Parathyroid adenoma (tissue), 2 donors: ENCODE results near the gene ST6GAL1.
A peak's percentile ranks its signal among the peaks of the same experiment; 100 is the strongest.
"Not testable (repeated sequence)": the region's sequence is repeated elsewhere in the genome, so short reads cannot be mapped to it uniquely, and the experiment has no call there.

Source experiments
- H2AFZ ChIP-seq: fragments of 300-600 bp; sonication (generic); one replicate; pipeline ENCODE4 v1.7.0; 2017; ENCODE audit warnings: antibody characterized with exemption, mild to moderate bottlenecking
- H3K27ac ChIP-seq: fragments of 300-600 bp; sonication (generic); one replicate; pipeline ENCODE4 v1.7.0; 2017
- H3K27me3 ChIP-seq: fragments of 300-600 bp; sonication (generic); one replicate; pipeline ENCODE4 v1.7.0; 2017; ENCODE audit warnings: low read length; ENCODE audit not compliant: control insufficient read depth, insufficient read depth
- H3K36me3 ChIP-seq: fragments of 300-600 bp; sonication (generic); one replicate; pipeline ENCODE4 v1.7.0; 2017; ENCODE audit warnings: low read length; ENCODE audit not compliant: control insufficient read depth, insufficient read depth
- H3K4me1 ChIP-seq: fragments of 300-600 bp; sonication (generic); one replicate; pipeline ENCODE4 v1.7.0; 2017; ENCODE audit warnings: control low read depth
- H3K4me2 ChIP-seq: fragments of 300-600 bp; sonication (generic); one replicate; pipeline ENCODE4 v1.7.0; 2017; ENCODE audit warnings: low read length
- H3K4me3 ChIP-seq: fragments of 300-600 bp; sonication (generic); one replicate; pipeline ENCODE4 v1.7.0; 2017; ENCODE audit warnings: low read depth, low read length
- H3K79me2 ChIP-seq: fragments of 300-600 bp; sonication (generic); one replicate; pipeline ENCODE4 v1.7.0; 2017; ENCODE audit warnings: control low read depth
- H3K9ac ChIP-seq: fragments of 300-600 bp; sonication (generic); one replicate; pipeline ENCODE4 v1.7.0; 2017; ENCODE audit warnings: mild to moderate bottlenecking
- H3K9me3 ChIP-seq: fragments of 300-600 bp; sonication (generic); one replicate; pipeline ENCODE4 v1.7.0; 2017; ENCODE audit warnings: low read length; ENCODE audit not compliant: control insufficient read depth
- TF ChIP-seq, protein P1 (sequence below): fragments of 300-600 bp; sonication (generic); IDR thresholded peaks from one replicate; pipeline ENCODE4 v1.7.0; 2017; ENCODE audit warnings: antibody characterized with exemption, mild to moderate bottlenecking
- donor health status: primary hyperparathyroidism.

Gene ST6GAL1

GRCh38 chr3:186963636-186964035, 33.3 kb downstream of the ST6GAL1 start:
- TF ChIP-seq, protein P1, sequence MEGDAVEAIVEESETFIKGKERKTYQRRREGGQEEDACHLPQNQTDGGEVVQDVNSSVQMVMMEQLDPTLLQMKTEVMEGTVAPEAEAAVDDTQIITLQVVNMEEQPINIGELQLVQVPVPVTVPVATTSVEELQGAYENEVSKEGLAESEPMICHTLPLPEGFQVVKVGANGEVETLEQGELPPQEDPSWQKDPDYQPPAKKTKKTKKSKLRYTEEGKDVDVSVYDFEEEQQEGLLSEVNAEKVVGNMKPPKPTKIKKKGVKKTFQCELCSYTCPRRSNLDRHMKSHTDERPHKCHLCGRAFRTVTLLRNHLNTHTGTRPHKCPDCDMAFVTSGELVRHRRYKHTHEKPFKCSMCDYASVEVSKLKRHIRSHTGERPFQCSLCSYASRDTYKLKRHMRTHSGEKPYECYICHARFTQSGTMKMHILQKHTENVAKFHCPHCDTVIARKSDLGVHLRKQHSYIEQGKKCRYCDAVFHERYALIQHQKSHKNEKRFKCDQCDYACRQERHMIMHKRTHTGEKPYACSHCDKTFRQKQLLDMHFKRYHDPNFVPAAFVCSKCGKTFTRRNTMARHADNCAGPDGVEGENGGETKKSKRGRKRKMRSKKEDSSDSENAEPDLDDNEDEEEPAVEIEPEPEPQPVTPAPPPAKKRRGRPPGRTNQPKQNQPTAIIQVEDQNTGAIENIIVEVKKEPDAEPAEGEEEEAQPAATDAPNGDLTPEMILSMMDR: no peak
- H3K4me2 ChIP-seq: no peak overlapping the region
- H3K9me3 ChIP-seq: no peaks in the 10 kb centered on the region
- H3K9ac ChIP-seq: no peak overlapping the region
- H3K4me1 ChIP-seq: peaks cover 17% of the 10 kb centered on the region
- H2AFZ ChIP-seq: no peak overlapping the region
- no peak overlapping the region for H3K4me3 ChIP-seq
- H3K36me3 ChIP-seq: no peaks in the 10 kb centered on the region
- H3K27me3 ChIP-seq: no peaks in the 10 kb centered on the region
- H3K27ac ChIP-seq: no peak overlapping the region
- no peaks in the 10 kb centered on the region for H3K79me2 ChIP-seq

DNA sequence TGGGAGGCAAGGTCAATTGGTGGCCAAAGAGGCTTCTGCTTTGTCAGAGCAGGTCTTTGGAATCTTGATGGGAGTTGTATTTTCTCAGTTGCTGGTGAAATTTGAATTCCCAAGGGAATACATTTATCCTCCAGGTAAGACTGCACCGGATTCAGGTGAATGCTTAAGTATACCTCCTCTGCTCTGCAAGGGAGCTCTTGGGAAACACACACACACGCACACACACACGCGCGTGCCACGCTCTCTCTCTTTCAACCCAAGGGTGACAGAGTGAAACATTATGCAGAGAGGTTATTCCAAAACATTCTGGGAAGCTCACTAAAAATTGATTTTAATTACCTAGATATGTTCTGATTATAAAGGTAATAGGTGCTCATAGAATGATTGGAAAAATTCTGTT, 33.7 kb downstream of the ST6GAL1 start:
- TF ChIP-seq, protein P1: no peak
- peak overlapping the region; percentile 20 for H3K4me2 ChIP-seq
- no peaks in the 10 kb centered on the region for H3K79me2 ChIP-seq
- no peaks in the 10 kb centered on the region for H3K36me3 ChIP-seq
- no peak overlapping the region for H3K27ac ChIP-seq
- H3K9ac ChIP-seq: no peak overlapping the region
- H3K9me3 ChIP-seq: no peaks in the 10 kb centered on the region
- peaks cover 17% of the 10 kb centered on the region for H3K4me1 ChIP-seq
- H3K27me3 ChIP-seq: no peaks in the 10 kb centered on the region
- no peak overlapping the region for H2AFZ ChIP-seq
- no peak overlapping the region for H3K4me3 ChIP-seq

- H3K27ac ChIP-seq: peak overlapping the region; percentile 48
- H2AFZ ChIP-seq: peak overlapping the region; percentile 31
- H3K4me2 ChIP-seq: peak overlapping the region; percentile 20
- H3K9me3 ChIP-seq: no peaks in the 10 kb centered on the region
- H3K4me3 ChIP-seq: no peak overlapping the region
- TF ChIP-seq, protein P1: no peak
- no peaks in the 10 kb centered on the region for H3K27me3 ChIP-seq
- H3K4me1 ChIP-seq: peaks cover 17% of the 10 kb centered on the region
- H3K9ac ChIP-seq: no peak overlapping the region
- H3K79me2 ChIP-seq: no peaks in the 10 kb centered on the region
- no peaks in the 10 kb centered on the region for H3K36me3 ChIP-seq
These were observed 34.3 kb downstream of the ST6GAL1 start for GRCh38 chr3:186964616-186965015.

DNA sequence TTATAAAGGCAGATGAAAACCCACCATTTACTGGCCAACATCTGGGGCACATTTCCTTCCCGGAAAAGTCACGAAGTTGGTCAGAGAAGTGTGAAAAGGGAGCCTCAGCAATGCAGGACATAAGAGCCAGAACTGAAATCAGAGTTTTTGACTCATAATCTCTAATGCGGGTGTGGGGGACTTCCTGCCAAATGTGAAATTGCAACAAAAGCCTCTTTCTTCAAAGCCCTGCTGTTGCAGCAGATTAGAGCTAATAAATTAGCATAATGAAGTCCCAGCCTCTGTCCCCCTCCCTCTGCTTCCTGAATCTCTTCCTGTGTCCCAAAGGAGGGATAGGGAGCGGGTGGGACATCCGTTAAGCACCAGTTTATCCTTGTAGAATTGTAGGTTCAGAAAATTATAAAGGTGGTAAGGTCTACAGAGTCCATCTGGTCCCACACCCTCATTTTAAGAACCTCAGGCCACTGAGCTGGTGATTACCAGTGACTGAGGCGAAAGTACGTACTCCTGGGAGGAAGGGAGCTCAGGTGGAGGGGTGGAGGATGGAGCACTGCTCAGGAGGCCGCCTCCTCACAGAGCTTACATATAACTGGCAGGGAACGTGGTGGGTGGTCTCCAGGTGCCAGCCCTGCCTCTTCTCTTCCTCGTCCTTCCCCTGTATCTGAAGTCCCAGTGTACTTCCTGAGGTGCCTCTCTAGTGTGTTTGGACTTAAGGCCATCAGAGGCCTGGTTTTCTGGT, 35.0 kb downstream of the ST6GAL1 start:
- Histone ChIP-seq H3K9me3 (no peaks in the 10 kb centered on the region), H3K36me3 (no peaks in the 10 kb centered on the region), H3K9ac (no peak overlapping the region), H3K4me1 (peaks cover 17% of the 10 kb centered on the region), H3K79me2 (no peaks in the 10 kb centered on the region), H3K4me2 (no peak overlapping the region), H2AFZ (peak overlapping the region; percentile 31), H3K4me3 (no peak overlapping the region), H3K27me3 (no peaks in the 10 kb centered on the region), H3K27ac (peak overlapping the region; percentile 48)
- TF ChIP-seq, protein P1: no peak

DNA sequence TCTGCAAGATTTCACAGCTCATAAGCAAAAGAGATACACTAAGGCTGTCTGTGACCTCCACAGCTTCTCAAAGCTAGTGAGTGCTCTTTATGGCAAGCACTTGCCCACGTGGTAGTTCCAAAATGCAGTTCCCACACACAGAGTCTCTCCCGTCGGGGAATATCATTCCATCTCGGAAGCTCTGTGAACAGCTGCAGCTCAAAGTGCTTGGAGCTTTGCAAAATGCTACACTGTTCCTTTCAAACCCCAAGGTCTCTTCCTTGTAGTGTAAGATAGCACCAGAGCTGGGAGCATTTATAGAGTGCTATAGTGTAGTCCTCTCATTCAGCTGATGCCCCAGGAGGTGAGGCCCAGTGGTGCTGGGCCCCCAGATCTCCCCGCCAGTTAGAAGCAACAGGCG, 36.1 kb downstream of the ST6GAL1 start:
- Histone ChIP-seq H3K4me3 (no peak overlapping the region), H3K27me3 (no peaks in the 10 kb centered on the region), H3K9ac (no peak overlapping the region), H3K27ac (no peak overlapping the region), H3K4me2 (no peak overlapping the region), H2AFZ (no peak overlapping the region), H3K9me3 (no peaks in the 10 kb centered on the region), H3K36me3 (no peaks in the 10 kb centered on the region), H3K4me1 (peaks cover 17% of the 10 kb centered on the region), H3K79me2 (no peaks in the 10 kb centered on the region)
- TF ChIP-seq, protein P1: no peak

GRCh38 chr3:186967236-186967635, 36.9 kb downstream of the ST6GAL1 start:
- not testable (repeated sequence) for H3K4me3 ChIP-seq, H3K27ac ChIP-seq
- peaks cover 17% of the 10 kb centered on the region for H3K4me1 ChIP-seq

More at GRCh38 chr3:186967236-186967635, 36.9 kb downstream of the ST6GAL1 start:
- H3K4me2 ChIP-seq, H3K9me3 ChIP-seq, H3K27me3 ChIP-seq, H2AFZ ChIP-seq, H3K9ac ChIP-seq, H3K36me3 ChIP-seq, H3K79me2 ChIP-seq: not testable (repeated sequence)
